ENCODE measurements around the gene CHST5. TPM values are rescaled to one million over a fixed set of nuclear protein-coding genes. Genes with fewer than 3 reads are reported as not detected.

The CHST5 gene
- total RNA-seq, 6 experiments from 2014 or later = not detected

GRCh38 chr16:75556431-75556950 lies 20.6 kb upstream of the CHST5 start:
- DNase-seq (no peak), ATAC-seq (no peak)
- Histone ChIP-seq H3K4me1 (peaks cover 0 to 6% (median 0%) of the 10 kb centered on the region in 4 donors), H3K36me3 (no peaks in the 10 kb centered on the region), H3K27ac (peak overlapping the region in 2 of 3 donors; percentile 47 to 60), H3K27me3 (no peaks in the 10 kb centered on the region), H3K9me3 (no peaks in the 10 kb centered on the region), H3K4me3 (peak overlapping the region; percentile 48 to 74 (median 73))
- intact Hi-C loops (cut with DNase I) = no loop called here
- 45% methylated on average over 16 of the region's 16 CpGs for WGBS (ENCODE audit: insufficient coverage, low coverage, low lambda C conversion rate, missing lambda C conversion rate)
- TF ChIP-seq POLR2A (IDR thresholded peaks at IDR 0.05) = no peak
- TF ChIP-seq, protein P1, sequence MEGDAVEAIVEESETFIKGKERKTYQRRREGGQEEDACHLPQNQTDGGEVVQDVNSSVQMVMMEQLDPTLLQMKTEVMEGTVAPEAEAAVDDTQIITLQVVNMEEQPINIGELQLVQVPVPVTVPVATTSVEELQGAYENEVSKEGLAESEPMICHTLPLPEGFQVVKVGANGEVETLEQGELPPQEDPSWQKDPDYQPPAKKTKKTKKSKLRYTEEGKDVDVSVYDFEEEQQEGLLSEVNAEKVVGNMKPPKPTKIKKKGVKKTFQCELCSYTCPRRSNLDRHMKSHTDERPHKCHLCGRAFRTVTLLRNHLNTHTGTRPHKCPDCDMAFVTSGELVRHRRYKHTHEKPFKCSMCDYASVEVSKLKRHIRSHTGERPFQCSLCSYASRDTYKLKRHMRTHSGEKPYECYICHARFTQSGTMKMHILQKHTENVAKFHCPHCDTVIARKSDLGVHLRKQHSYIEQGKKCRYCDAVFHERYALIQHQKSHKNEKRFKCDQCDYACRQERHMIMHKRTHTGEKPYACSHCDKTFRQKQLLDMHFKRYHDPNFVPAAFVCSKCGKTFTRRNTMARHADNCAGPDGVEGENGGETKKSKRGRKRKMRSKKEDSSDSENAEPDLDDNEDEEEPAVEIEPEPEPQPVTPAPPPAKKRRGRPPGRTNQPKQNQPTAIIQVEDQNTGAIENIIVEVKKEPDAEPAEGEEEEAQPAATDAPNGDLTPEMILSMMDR (IDR thresholded peaks at IDR 0.05) = no peak

GRCh38 chr16:75555707-75556430 lies 20.0 kb upstream of the CHST5 start, which contains the start of gene TMEM231:
TMEM231 (minus strand) TSS chr16:75556252; CDS start chr16:75556209, 43 bp downstream.
- intact Hi-C loops (cut with DNase I) = no loop called here
- H3K9me3 ChIP-seq = no peaks in the 10 kb centered on the region
- H3K36me3 ChIP-seq = no peaks in the 10 kb centered on the region
- H3K27me3 ChIP-seq = no peaks in the 10 kb centered on the region
- ATAC-seq (peak; percentile 96 to 98 (median 97)), DNase-seq (peak; percentile 97 to 98 (median 98))
- TF ChIP-seq POLR2A (IDR thresholded peaks at IDR 0.05) = no peak
- TF ChIP-seq, protein P1 (IDR thresholded peaks at IDR 0.05) = no peak
- peaks cover 0 to 6% (median 0%) of the 10 kb centered on the region in 4 donors for H3K4me1 ChIP-seq
- H3K4me3 ChIP-seq = peak within 1 kb of the TSS; percentile 48 to 74 (median 73)
- WGBS (ENCODE audit: insufficient coverage, low coverage, low lambda C conversion rate, missing lambda C conversion rate) = 1% methylated on average over 18 of the region's 75 CpGs
- peak within 1 kb of the TSS; percentile 30 to 60 (median 47) for H3K27ac ChIP-seq

DNA sequence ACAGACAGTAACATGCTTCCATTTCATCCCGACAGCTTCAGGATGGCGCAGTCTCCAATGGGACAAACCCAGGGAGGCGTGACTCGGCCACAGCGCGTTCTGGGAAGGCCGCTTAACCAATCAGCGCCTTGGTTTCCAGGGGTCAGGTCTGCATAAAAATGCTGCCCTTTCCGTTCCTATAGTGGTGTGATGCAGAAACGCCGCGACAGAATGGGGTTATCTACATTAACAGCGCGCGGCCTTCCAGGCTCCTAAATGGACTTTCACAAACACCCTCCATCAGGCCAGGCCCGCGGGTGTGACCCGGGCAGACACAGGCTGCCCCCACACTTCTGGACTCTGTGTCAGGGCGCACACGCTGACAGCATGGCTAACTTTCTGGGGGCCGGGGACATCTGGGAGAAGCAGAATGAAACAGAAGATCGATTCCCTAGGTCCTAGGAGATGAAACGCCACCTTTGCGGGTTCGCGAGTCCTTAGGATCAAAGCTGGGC lies 19.4 kb upstream of the CHST5 start:
- peak overlapping the region; percentile 48 to 74 (median 73) for H3K4me3 ChIP-seq
- intact Hi-C loops (cut with DNase I) = no loop called here
- peak; percentile 59 to 64 (median 61) for ATAC-seq
- TF ChIP-seq, protein P1 (IDR thresholded peaks at IDR 0.05) = no peak
- TF ChIP-seq POLR2A (IDR thresholded peaks at IDR 0.05) = no peak
- no peaks in the 10 kb centered on the region for H3K36me3 ChIP-seq
- H3K9me3 ChIP-seq = no peaks in the 10 kb centered on the region
- DNase-seq = peak; percentile 69 to 81 (median 72)
- no peaks in the 10 kb centered on the region for H3K27me3 ChIP-seq
- H3K4me1 ChIP-seq = peaks cover 0 to 6% (median 0%) of the 10 kb centered on the region in 4 donors
- under 1% methylated on average over 20 of the region's 26 CpGs for WGBS (ENCODE audit: insufficient coverage, low coverage, low lambda C conversion rate, missing lambda C conversion rate)
- H3K27ac ChIP-seq = peak overlapping the region; percentile 30 to 60 (median 47)

- no peak overlapping the region for H3K4me3 ChIP-seq
- no peaks in the 10 kb centered on the region for H3K36me3 ChIP-seq
- no peaks in the 10 kb centered on the region for H3K9me3 ChIP-seq
- no peak for ATAC-seq
- no peak overlapping the region for H3K27ac ChIP-seq
- peaks cover 0 to 6% (median 0%) of the 10 kb centered on the region in 4 donors for H3K4me1 ChIP-seq
- DNase-seq = no peak
- TF ChIP-seq, protein P1 (IDR thresholded peaks at IDR 0.05) = no peak
- TF ChIP-seq POLR2A (IDR thresholded peaks at IDR 0.05) = no peak
- 40% methylated on average over 2 of the region's 2 CpGs for WGBS (ENCODE audit: insufficient coverage, low coverage, low lambda C conversion rate, missing lambda C conversion rate)
- no peaks in the 10 kb centered on the region for H3K27me3 ChIP-seq
- intact Hi-C loops (cut with DNase I) = loop anchor here in 1 of 2 donors (5.0 kb wide), 1 partner anchor 81 kb away; no protein-coding TSS in a partner anchor
These were observed 17.0 kb upstream of the CHST5 start for GRCh38 chr16:75552951-75553350.
